PC-3 (cell line): ENCODE data around the gene RAB6A. TPM values are rescaled to one million over a fixed set of nuclear protein-coding genes. Genes with fewer than 3 reads are reported as not detected.
A peak's percentile ranks its signal among the peaks of the same experiment; 100 is the strongest.

ENCODE experiments used
- ATAC-seq: fragments of 200-7000 bp; cut with Tn5 transposase; 2 replicates; pipeline ENCODE4 v1.9.1; 2020; ENCODE audit warnings: mild to moderate bottlenecking, moderate library complexity
- BruUV-seq: library from RNA; stranded (reverse); fragments of 400-500 nt; replicated peaks from 2 replicates; lab custom pipeline; 2021; lab: Mats Ljungman, UMichigan
- CTCF ChIA-PET: fragments of 300-600 bp; sonication (Branson Sonifier 250); formaldehyde crosslinking; loops from one replicate; lab custom pipeline; 2022; ENCODE audit warnings: antibody characterized with exemption; lab: Charles Lee
- POLR2A ChIA-PET: fragments of 300-600 bp; sonication (Branson Sonifier 250); formaldehyde crosslinking; loops from one replicate; lab custom pipeline; 2022; ENCODE audit warnings: antibody characterized with exemption; ENCODE audit not compliant: unreplicated experiment; lab: Charles Lee
- DNase-seq: peaks from one replicate; pipeline ENCODE4 v3.0.0-alpha.2; 2015
- H2AFZ ChIP-seq: fragments of 300-600 bp; sonication (generic); 2 replicates; pipeline ENCODE4 v1.6.0; 2016; ENCODE audit warnings: antibody characterized with exemption, low read length
- H3F3A ChIP-seq: fragments of 300-600 bp; sonication (generic); one replicate; pipeline ENCODE4 v1.6.0; 2017; ENCODE audit warnings: antibody characterized with exemption, low read length, control low read depth, mild to moderate bottlenecking; ENCODE audit not compliant: unreplicated experiment
- H3K27ac ChIP-seq: fragments of 300-600 bp; sonication (generic); 2 replicates; pipeline ENCODE4 v1.5.1; 2016; ENCODE audit warnings: mild to moderate bottlenecking, low read length
- H3K27me3 ChIP-seq: fragments of 300-600 bp; sonication (generic); 2 replicates; pipeline ENCODE4 v1.6.1; 2016; ENCODE audit warnings: low read length, mixed read lengths
- H3K36me3 ChIP-seq: fragments of 300-600 bp; sonication (generic); 2 replicates; pipeline ENCODE4 v1.6.1; 2016; ENCODE audit warnings: low read depth, mixed run types, low read length, mixed read lengths
- H3K4me1 ChIP-seq: fragments of 300-600 bp; sonication (generic); 2 replicates; pipeline ENCODE4 v1.5.1; 2016; ENCODE audit warnings: low read length; ENCODE audit not compliant: insufficient read depth
- H3K4me2 ChIP-seq: fragments of 300-600 bp; sonication (generic); 2 replicates; pipeline ENCODE4 v1.6.0; 2016; ENCODE audit warnings: low read length
- H3K4me3 ChIP-seq: fragments of 300-600 bp; sonication (generic); 2 replicates; pipeline ENCODE4 v1.5.1; 2016; ENCODE audit warnings: mild to moderate bottlenecking, low read length, mixed read lengths
- H3K79me2 ChIP-seq: fragments of 300-600 bp; sonication (generic); 2 replicates; pipeline ENCODE4 v1.6.1; 2017; ENCODE audit warnings: low read length, mixed read lengths
- H3K9ac ChIP-seq: fragments of 300-600 bp; sonication (generic); 2 replicates; pipeline ENCODE4 v1.6.0; 2016; ENCODE audit warnings: mild to moderate bottlenecking, low read length
- H3K9me2 ChIP-seq: fragments of 300-600 bp; sonication (generic); replicated peaks from 2 replicates; pipeline ENCODE4 v1.6.1; 2016; ENCODE audit warnings: mixed run types, low read length, mixed read lengths
- H3K9me3 ChIP-seq: fragments of 300-600 bp; sonication (generic); 2 replicates; pipeline ENCODE4 v1.6.1; 2016; ENCODE audit warnings: low read length, mixed read lengths
- H4K20me1 ChIP-seq: fragments of 300-600 bp; sonication (generic); 2 replicates; pipeline ENCODE4 v1.6.1; 2016; ENCODE audit warnings: low read length, mixed read lengths
- EZH2 ChIP-seq: fragments of 300-600 bp; sonication (generic); IDR thresholded peaks from one replicate; pipeline ENCODE4 v1.6.1; 2017; ENCODE audit warnings: antibody characterized with exemption, mild to moderate bottlenecking, low read length; ENCODE audit not compliant: unreplicated experiment
- EZH2phosphoT487 ChIP-seq: fragments of 300-600 bp; sonication (generic); IDR thresholded peaks from 2 replicates; pipeline ENCODE4 v1.6.1; 2018; ENCODE audit warnings: mild to moderate bottlenecking, antibody characterized with exemption, low read length, borderline replicate concordance
- intact Hi-C: fragments of 100-400 bp; cut with micrococcal nuclease; formaldehyde crosslinking; loops from 2 replicates; pipeline ENCODE4 v1.9.0; 2023
- total RNA-seq: library from RNA; depleted of rRNA; stranded (reverse); fragments of >200 nt; gene quantifications from 2 replicates; pipeline ENCODE4 v1.2.3, GENCODE V29; 2014
- TF ChIP-seq, protein P1 (sequence below): fragments of 300-600 bp; sonication (generic); conservative IDR thresholded peaks from 2 replicates; pipeline ENCODE4 v1.5.1; 2017; ENCODE audit warnings: antibody characterized with exemption, low read depth, mild to moderate bottlenecking, low read length

Gene RAB6A
- total RNA-seq, 1 experiment from 2014 or later = 97.9 TPM

DNA sequence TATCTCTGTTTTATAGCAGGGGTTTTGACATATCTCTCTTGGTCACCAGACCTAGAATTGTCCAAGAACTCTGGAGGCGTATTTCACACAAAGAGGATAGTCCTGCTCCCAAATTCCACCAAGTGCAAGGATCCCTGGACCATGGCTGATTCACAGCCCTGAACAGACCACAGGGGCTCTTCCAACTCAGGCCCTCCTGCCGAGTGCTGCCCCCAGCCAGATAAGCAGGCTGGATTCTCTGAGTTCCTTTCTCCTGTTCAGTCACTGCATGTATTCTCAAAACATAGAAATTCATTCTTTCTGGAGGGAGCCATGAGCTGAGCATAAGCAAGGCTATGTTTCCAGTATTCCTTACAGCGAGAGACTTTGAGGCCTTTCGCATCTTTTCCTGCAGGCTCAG, 127.9 kb downstream of the RAB6A start:
- CTCF ChIA-PET = no interaction called here
- TF ChIP-seq EZH2phosphoT487 (no peak), EZH2 (no peak)
- TF ChIP-seq, protein P1, sequence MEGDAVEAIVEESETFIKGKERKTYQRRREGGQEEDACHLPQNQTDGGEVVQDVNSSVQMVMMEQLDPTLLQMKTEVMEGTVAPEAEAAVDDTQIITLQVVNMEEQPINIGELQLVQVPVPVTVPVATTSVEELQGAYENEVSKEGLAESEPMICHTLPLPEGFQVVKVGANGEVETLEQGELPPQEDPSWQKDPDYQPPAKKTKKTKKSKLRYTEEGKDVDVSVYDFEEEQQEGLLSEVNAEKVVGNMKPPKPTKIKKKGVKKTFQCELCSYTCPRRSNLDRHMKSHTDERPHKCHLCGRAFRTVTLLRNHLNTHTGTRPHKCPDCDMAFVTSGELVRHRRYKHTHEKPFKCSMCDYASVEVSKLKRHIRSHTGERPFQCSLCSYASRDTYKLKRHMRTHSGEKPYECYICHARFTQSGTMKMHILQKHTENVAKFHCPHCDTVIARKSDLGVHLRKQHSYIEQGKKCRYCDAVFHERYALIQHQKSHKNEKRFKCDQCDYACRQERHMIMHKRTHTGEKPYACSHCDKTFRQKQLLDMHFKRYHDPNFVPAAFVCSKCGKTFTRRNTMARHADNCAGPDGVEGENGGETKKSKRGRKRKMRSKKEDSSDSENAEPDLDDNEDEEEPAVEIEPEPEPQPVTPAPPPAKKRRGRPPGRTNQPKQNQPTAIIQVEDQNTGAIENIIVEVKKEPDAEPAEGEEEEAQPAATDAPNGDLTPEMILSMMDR = no peak

GRCh38 chr11:73629907-73630306, 131.0 kb downstream of the RAB6A start:
- ATAC-seq (no peak), DNase-seq (no peak)
- no peaks in the 10 kb centered on the region for H4K20me1 ChIP-seq
- no peaks in the 10 kb centered on the region for H3K9me2 ChIP-seq
- BruUV-seq = no TSS peak
- no peak overlapping the region for H2AFZ ChIP-seq
- no peak overlapping the region for H3K4me2 ChIP-seq
- TF ChIP-seq EZH2 (no peak), EZH2phosphoT487 (no peak)
- TF ChIP-seq, protein P1 = no peak
- H3K4me1 ChIP-seq = peaks cover 5% of the 10 kb centered on the region; the same call in 1 of the 2 replicates
- ChIA-PET CTCF (no interaction called here), POLR2A (no interaction called here)
- intact Hi-C loops = no loop called here
- H3K9me3 ChIP-seq = no peaks in the 10 kb centered on the region
- no peak overlapping the region for H3K4me3 ChIP-seq
- no peaks in the 10 kb centered on the region for H3F3A ChIP-seq
- H3K36me3 ChIP-seq = no peaks in the 10 kb centered on the region
- no peak overlapping the region for H3K9ac ChIP-seq
- H3K27me3 ChIP-seq = no peaks in the 10 kb centered on the region
- H3K27ac ChIP-seq = no peak overlapping the region
- H3K79me2 ChIP-seq = no peaks in the 10 kb centered on the region

More for the DNA sequence above, 127.9 kb downstream of the RAB6A start:
- no peak overlapping the region for H3K4me3 ChIP-seq
- H3K4me2 ChIP-seq = no peak overlapping the region
- no peaks in the 10 kb centered on the region for H3K27me3 ChIP-seq
- no peak for DNase-seq
- intact Hi-C loops = no loop called here
- H3F3A ChIP-seq = no peaks in the 10 kb centered on the region
- H3K27ac ChIP-seq = no peak overlapping the region
- H4K20me1 ChIP-seq = no peaks in the 10 kb centered on the region
- no peaks in the 10 kb centered on the region for H3K9me2 ChIP-seq
- H2AFZ ChIP-seq = no peak overlapping the region
- ATAC-seq = no peak
- no peaks in the 10 kb centered on the region for H3K4me1 ChIP-seq
- POLR2A ChIA-PET = no interaction called here
- H3K9ac ChIP-seq = no peak overlapping the region
- no TSS peak for BruUV-seq
- H3K36me3 ChIP-seq = no peaks in the 10 kb centered on the region
- no peaks in the 10 kb centered on the region for H3K79me2 ChIP-seq
- no peaks in the 10 kb centered on the region for H3K9me3 ChIP-seq

DNA sequence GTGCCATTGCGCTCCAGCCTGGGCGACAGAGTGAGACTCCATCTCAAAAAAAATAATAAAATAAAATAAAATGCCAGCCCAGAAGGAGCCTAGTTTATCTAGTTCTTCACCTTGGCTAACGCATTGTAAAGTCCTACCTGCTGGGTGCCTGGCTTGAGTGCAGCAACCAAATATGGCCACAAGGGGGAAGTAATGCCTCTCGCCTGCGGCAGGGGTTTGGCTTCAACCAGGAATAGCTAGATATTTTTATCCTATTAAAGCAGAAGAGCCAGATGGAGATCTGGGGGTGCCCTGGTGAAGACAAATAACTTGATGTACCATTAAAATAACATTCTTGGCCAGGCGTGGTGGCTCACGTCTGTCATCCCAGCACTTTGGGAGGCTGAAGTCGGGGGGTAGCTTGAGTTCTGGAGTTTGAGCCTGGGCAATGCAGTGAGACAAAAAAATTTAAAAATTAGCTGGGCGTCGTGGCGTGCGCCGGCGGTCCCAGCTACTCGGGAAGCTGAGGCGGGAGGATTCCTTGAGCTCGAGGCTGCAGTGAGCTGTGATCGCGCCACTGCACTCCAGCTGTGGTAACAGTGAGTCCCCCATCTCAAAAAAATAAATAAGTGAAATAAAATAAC, 135.1 kb downstream of the RAB6A start:
- H3F3A ChIP-seq = no peaks in the 10 kb centered on the region
- H3K9me3 ChIP-seq = no peaks in the 10 kb centered on the region
- H3K4me3 ChIP-seq = peak overlapping the region; percentile 59
- ChIA-PET POLR2A (interaction anchor here (0.6 to 0.7 kb wide), 4 partner anchors 12 to 35 kb away, joined by 3 to 6 read pairs (median 3); no protein-coding TSS in a partner anchor), CTCF (interaction anchor here (0.5 to 2.7 kb wide), 15 partner anchors 10 to 305 kb away, joined by 3 to 57 read pairs (median 6); partner anchors contain the start of genes PLEKHB1 and RELT)
- no peaks in the 10 kb centered on the region for H3K36me3 ChIP-seq
- H3K27me3 ChIP-seq = no peaks in the 10 kb centered on the region
- intact Hi-C loops = loop anchor here (1.0 kb wide), 1 partner anchor 35 kb away; no protein-coding TSS in a partner anchor
- no TSS peak for BruUV-seq
- no peak overlapping the region for H3K9ac ChIP-seq
- H3K27ac ChIP-seq = no peak overlapping the region
- peak overlapping the region; percentile 85 for H2AFZ ChIP-seq
- H3K79me2 ChIP-seq = no peaks in the 10 kb centered on the region
- DNase-seq (peak; percentile 93), ATAC-seq (peak; percentile 93)
- TF ChIP-seq EZH2 = no peak
- TF ChIP-seq, protein P1 = peak; percentile 92
- peak overlapping the region; percentile 80 for H3K4me2 ChIP-seq
- peaks cover 5% of the 10 kb centered on the region; the same call in 1 of the 2 replicates for H3K4me1 ChIP-seq
- H3K9me2 ChIP-seq = no peaks in the 10 kb centered on the region
- H4K20me1 ChIP-seq = no peaks in the 10 kb centered on the region
